NOMO-1 treated with dmso at 0.1 percent for 144 hours (cell line): ENCODE results near the gene ALDH3B2.
"Not testable (repeated sequence)": the region's sequence is repeated elsewhere in the genome, so short reads cannot be mapped to it uniquely, and the experiment has no call there.

Experiments used
- DNase-seq: peaks from one replicate; lab custom pipeline; 2025; ENCODE audit not compliant: unreplicated experiment; lab: John Stamatoyannopoulos, UW

The ALDH3B2 gene

GRCh38 chr11:67662835-67663531 is 11.4 kb downstream of the ALDH3B2 start:
- no peak for DNase-seq

- DNase-seq: no peak
These were observed 12.1 kb downstream of the ALDH3B2 start for GRCh38 chr11:67662142-67662834.

GRCh38 chr11:67660752-67661151 is 13.7 kb downstream of the ALDH3B2 start:
- DNase-seq: not testable (repeated sequence)

GRCh38 chr11:67659651-67660165 is 14.7 kb downstream of the ALDH3B2 start:
- not testable (repeated sequence) for DNase-seq

GRCh38 chr11:67657300-67657699 is 17.1 kb downstream of the ALDH3B2 start:
- no peak for DNase-seq

GRCh38 chr11:67656278-67656922 is 18.0 kb downstream of the ALDH3B2 start:
- peak; percentile 76 for DNase-seq

GRCh38 chr11:67654225-67654624 is 20.2 kb downstream of the ALDH3B2 start:
- no peak for DNase-seq

- no peak for DNase-seq
These were observed 21.2 kb downstream of the ALDH3B2 start for GRCh38 chr11:67652965-67653845.

GRCh38 chr11:67651976-67652781 is 22.2 kb downstream of the ALDH3B2 start:
- DNase-seq: no peak

DNA sequence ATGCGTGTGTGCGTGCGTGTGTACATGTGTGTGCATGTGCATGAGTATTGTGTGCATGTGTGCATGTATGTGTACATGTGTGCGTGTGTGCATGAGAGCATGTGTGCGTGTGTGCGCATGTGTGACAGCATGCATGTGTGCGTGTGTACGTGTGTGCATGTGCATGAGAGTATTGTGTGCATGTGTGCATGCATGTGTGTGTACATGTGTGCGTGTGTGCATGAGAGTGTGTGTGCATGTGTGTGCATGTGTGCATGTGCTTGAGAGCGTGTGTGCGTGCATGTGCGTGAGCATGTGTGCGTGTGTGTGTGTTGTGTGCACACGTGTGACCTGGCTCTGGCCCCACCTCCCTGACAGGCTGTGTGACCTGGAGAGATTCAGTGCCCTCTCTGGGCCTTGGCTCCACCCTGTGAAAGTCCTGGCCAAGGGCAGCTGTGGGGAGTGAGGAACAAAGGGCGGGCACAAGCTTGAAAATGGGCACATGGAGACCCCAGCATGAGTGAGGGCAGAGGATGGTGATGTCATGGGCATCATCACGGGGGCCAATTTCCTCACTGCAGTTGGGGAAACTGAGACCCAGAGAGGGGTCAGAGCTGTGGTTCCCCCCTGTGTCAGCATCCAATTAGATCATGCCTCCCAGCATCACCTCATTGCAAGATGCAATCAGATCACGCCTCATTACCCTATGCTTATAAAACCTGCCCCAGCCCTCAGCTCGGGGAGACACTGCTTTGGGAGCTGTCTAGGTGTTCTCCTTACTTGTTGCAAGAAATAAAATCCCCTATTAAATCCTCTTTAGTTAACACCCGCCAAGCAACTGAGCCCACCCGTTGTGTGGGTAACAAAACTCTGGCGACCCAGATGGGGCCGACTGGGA is 24.6 kb downstream of the ALDH3B2 start:
- no peak for DNase-seq

DNA sequence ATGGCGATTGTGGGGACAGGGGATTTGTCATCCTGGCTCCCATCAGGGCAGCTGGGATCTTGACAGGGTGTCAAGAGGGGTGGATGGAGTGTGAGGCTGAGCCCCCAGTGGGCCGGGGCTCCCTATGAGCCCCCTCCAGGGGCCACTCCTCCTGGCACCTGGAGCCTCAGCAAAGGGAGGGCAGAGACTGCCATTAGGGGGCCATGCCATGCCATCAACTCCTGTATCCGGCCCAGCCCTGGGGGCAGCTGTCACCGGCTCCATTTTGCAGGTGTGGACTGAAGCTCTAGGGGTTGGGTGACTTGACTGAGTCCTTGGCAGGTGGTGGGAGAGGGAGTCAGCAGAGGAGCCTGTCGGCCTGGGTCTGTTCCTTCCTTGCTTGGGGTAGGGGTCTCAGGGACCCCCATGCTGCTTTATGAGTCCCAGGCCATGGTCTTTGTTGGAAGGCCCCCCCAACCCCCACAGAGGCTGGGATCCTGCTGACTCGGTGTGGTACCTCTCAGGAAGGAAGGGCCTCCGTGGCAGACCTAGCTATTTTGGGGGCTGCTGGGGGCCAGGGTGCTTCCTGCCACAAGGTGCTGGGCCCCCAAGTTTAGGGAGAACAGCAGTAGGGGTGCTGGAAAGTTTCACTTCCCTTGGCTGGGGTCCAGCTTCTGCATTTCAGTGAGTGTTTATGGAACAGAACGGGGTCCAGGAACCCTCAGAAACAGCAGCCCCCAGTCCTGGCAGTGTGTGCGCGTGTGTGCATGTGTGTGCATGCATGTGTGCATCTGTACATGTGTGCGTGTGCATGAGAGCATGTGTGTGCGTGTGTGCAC is 25.4 kb downstream of the ALDH3B2 start:
- peak; percentile 21 for DNase-seq

GRCh38 chr11:67648140-67648795 is 26.2 kb downstream of the ALDH3B2 start:
- DNase-seq: peak; percentile 61

- DNase-seq: no peak
These were observed 27.0 kb downstream of the ALDH3B2 start for GRCh38 chr11:67647471-67647870.

DNA sequence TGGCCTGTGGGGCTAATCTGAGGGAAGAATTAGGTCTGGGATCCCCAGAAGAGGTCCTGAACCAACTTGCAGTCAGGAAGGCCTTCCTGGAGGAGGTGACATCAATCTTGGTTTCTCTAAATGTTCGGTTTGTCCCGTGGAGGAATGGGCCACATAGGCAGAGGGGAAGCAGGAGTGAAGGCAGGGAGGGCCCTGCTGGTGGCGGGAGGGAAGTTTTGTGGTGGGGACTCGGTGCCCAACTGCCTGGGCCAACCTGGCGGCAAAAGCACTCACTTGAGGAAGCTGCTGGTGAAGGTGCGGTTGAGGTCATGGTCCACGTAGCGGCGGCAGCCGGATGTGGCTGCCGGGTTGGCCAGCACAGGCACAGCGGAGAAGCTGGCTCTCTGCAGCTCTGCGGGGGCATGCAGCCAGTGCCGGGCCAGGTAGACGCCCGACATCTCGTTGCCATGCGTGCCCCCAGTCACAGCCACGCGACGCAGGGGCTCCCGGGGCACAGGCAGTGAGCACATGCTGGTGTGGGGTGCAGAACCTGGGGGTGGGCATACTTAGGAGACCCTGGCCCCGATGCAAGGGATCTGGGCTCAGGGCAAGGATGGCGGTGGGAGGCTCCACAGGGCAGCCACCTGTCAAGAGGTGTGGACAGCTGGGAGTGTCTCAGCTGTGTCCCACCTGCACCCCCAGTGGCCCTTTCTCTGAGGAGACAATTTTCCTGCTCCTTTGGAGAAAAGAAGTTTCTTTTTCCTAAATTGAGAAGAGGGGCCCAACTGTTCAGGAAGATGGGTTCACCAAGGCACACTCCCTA is 27.7 kb downstream of the ALDH3B2 start:
- DNase-seq: peak; percentile 76

DNA sequence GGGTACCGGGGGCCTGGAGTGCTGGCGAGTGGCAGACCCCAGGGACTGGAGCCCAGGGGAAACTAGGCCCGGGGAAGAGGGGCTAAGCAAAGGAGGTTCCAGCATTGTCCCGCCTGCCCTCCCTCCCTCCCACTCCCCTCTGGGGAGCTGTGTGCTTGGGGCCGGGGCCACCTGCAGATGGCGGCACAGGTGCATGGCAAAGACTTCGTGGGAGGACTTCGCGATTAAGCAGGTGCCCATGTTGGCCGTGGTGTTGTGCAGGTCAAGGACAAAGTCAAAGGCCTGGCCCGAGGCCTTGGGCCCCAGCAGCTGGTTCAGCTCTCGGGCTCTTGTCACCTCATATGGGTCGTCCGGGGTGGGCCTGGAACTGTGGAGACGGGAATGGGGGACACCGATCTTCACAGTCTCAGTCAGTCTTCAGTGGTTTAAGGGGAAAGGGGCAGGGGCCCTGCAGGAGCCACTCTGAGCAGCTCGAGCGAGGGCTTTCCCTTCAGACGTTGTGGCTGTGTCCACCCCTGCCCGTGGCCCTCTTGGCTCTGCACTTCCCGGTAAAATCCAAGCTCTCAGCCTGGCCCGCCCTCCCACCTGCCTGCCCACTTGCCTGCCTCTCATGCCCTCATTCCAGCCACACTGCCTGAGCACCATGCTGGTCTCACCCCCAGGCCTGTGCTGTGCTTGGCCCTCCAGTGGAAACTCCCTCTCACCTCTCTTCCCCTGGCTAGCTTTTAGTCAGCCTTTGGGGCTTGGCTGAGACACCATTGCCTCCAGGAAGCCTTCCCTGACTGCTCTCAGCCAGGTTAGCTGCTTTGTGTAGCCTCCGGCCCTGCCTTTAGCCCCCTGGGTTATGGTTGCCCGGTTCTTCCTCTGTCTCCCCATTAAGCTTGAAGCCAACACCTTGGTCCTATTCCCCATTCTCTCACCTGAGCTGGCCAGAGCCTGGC is 28.6 kb downstream of the ALDH3B2 start:
- no peak for DNase-seq
